Neural progenitor cell (in vitro differentiated cells): ENCODE data around the gene OR4M1. TPM values are rescaled to one million over a fixed set of nuclear protein-coding genes. Genes with fewer than 3 reads are reported as not detected.
"Not testable (repeated sequence)": the region's sequence is repeated elsewhere in the genome, so short reads cannot be mapped to it uniquely, and the experiment has no call there.

Experiments
- DNase-seq: peaks from one replicate; pipeline ENCODE4 v3.0.0-alpha.2; 2016; ENCODE audit warnings: low spot score
- H2AFZ ChIP-seq: fragments of 200-600 bp; sonication (generic); replicated peaks from 2 replicates; pipeline ENCODE4 v1.6.1; 2016; ENCODE audit warnings: antibody characterized with exemption
- H3F3A ChIP-seq: fragments of 200-600 bp; sonication (generic); 2 replicates; pipeline ENCODE4 v1.6.1; 2016; ENCODE audit warnings: antibody characterized with exemption, low read depth
- H3K27ac ChIP-seq: fragments of 200-600 bp; sonication (generic); 2 replicates; pipeline ENCODE4 v1.5.1; 2016; ENCODE audit warnings: mild to moderate bottlenecking
- H3K27me3 ChIP-seq: fragments of 200-600 bp; sonication (generic); 2 replicates; pipeline ENCODE4 v1.6.1; 2016; ENCODE audit warnings: mild to moderate bottlenecking, moderate library complexity
- H3K36me3 ChIP-seq: fragments of 200-600 bp; sonication (generic); 2 replicates; pipeline ENCODE4 v1.5.1; 2016
- H3K4me1 ChIP-seq: fragments of 200-600 bp; sonication (generic); 2 replicates; pipeline ENCODE4 v1.6.1; 2016; ENCODE audit warnings: mixed run types
- H3K4me2 ChIP-seq: fragments of 200-600 bp; sonication (generic); 2 replicates; pipeline ENCODE4 v1.6.1; 2016
- H3K4me3 ChIP-seq: fragments of 200-600 bp; sonication (generic); 2 replicates; pipeline ENCODE4 v1.5.1; 2016
- H3K79me2 ChIP-seq: fragments of 200-600 bp; sonication (generic); 2 replicates; pipeline ENCODE4 v1.6.1; 2016; ENCODE audit warnings: low read depth
- H3K9ac ChIP-seq: fragments of 200-600 bp; sonication (generic); 2 replicates; pipeline ENCODE4 v1.6.1; 2016
- H3K9me3 ChIP-seq: fragments of 200-600 bp; sonication (generic); 2 replicates; pipeline ENCODE4 v1.5.1; 2016; ENCODE audit warnings: low read depth
- H4K20me1 ChIP-seq: fragments of 200-600 bp; sonication (generic); 2 replicates; pipeline ENCODE4 v1.6.1; 2016; ENCODE audit warnings: low read depth
- H3K27ac Mint-ChIP-seq: 3 replicates; pipeline ENCODE4 v1.8.0; 2021; ENCODE audit warnings: mixed read lengths
- H3K27me3 Mint-ChIP-seq: 2 replicates; pipeline ENCODE4 v1.8.0; 2022; ENCODE audit warnings: low read depth, mild to moderate bottlenecking, inconsistent platforms, moderate library complexity, mixed read lengths; ENCODE audit not compliant: insufficient read depth
- H3K36me3 Mint-ChIP-seq: 3 replicates; pipeline ENCODE4 v1.8.0; 2021; ENCODE audit warnings: mixed read lengths
- H3K4me1 Mint-ChIP-seq: 3 replicates; pipeline ENCODE4 v1.8.0; 2021; ENCODE audit warnings: mixed read lengths
- H3K4me3 Mint-ChIP-seq: 3 replicates; pipeline ENCODE4 v1.8.0; 2021; ENCODE audit warnings: mild to moderate bottlenecking, moderate library complexity, mixed read lengths
- H3K9me3 Mint-ChIP-seq: 3 replicates; pipeline ENCODE4 v1.8.0; 2020; ENCODE audit warnings: mixed read lengths
- CTCF ChIP-seq: fragments of 200-600 bp; sonication (generic); IDR thresholded peaks from 2 replicates; pipeline ENCODE4 v1.5.1; 2017; ENCODE audit warnings: antibody characterized with exemption, mild to moderate bottlenecking
- EZH2 ChIP-seq: fragments of 200-600 bp; sonication (generic); IDR thresholded peaks from 2 replicates; pipeline ENCODE4 v1.6.1; 2017; ENCODE audit warnings: antibody characterized with exemption, mild to moderate bottlenecking, moderate library complexity
- EZH2phosphoT487 ChIP-seq: fragments of 200-600 bp; sonication (generic); IDR thresholded peaks from 2 replicates; pipeline ENCODE4 v1.6.1; 2017; ENCODE audit warnings: antibody characterized with exemption
- total RNA-seq: library from RNA; depleted of rRNA; stranded (reverse); fragments of >200 nt; gene quantifications from 2 replicates; pipeline ENCODE4 v1.2.3, GENCODE V29; 2015; ENCODE audit warnings: low replicate concordance

OR4M1 gene
- total RNA-seq, 1 donor from 2014 or later, result not detected

GRCh38 chr14:19801118-19801464 lies 27.8 kb downstream of the OR4M1 start:
- Histone ChIP-seq H3K79me2 (no peaks in the 10 kb centered on the region), H3K9ac (no peak overlapping the region), H3K4me3 (no peak overlapping the region), H3K27ac (no peak overlapping the region), H2AFZ (no peak overlapping the region), H3K27me3 (no peaks in the 10 kb centered on the region), H3F3A (no peaks in the 10 kb centered on the region), H3K9me3 (peaks cover 70% of the 10 kb centered on the region), H4K20me1 (no peaks in the 10 kb centered on the region), H3K4me2 (no peak overlapping the region), H3K36me3 (no peaks in the 10 kb centered on the region), H3K4me1 (no peaks in the 10 kb centered on the region)
- Mint-ChIP-seq H3K27ac (no peak overlapping the region), H3K36me3 (no peaks in the 10 kb centered on the region), H3K4me1 (no peaks in the 10 kb centered on the region), H3K9me3 (peaks cover 26% of the 10 kb centered on the region), H3K4me3 (no peak overlapping the region), H3K27me3 (no peaks in the 10 kb centered on the region)
- TF ChIP-seq EZH2phosphoT487 (no peak), CTCF (no peak), EZH2 (no peak)
- no peak for DNase-seq

- not testable (repeated sequence) for H3K27me3 Mint-ChIP-seq, H2AFZ ChIP-seq, H4K20me1 ChIP-seq, H3K4me3 ChIP-seq, H3K4me1 Mint-ChIP-seq, H3K79me2 ChIP-seq, H3K27ac Mint-ChIP-seq, DNase-seq, H3K4me1 ChIP-seq, H3K4me3 Mint-ChIP-seq, H3K4me2 ChIP-seq, H3F3A ChIP-seq, H3K9ac ChIP-seq, H3K36me3 ChIP-seq, H3K27ac ChIP-seq, H3K36me3 Mint-ChIP-seq, H3K27me3 ChIP-seq
- H3K9me3 ChIP-seq, result peaks cover 78% of the 10 kb centered on the region
- peaks cover 33% of the 10 kb centered on the region for H3K9me3 Mint-ChIP-seq
These were observed 30.2 kb downstream of the OR4M1 start, which contains the start of gene OR4N2 for GRCh38 chr14:19803470-19803869. OR4N2 (plus strand) TSS chr14:19803770; CDS start chr14:19827449, 23,679 bp downstream.

GRCh38 chr14:19813171-19813920 lies 40.0 kb downstream of the OR4M1 start:
- H3K79me2 ChIP-seq, H3K4me2 ChIP-seq, H3K36me3 Mint-ChIP-seq, DNase-seq, H3K4me3 ChIP-seq, H4K20me1 ChIP-seq, H3K27ac ChIP-seq, H2AFZ ChIP-seq, H3F3A ChIP-seq, H3K27ac Mint-ChIP-seq, H3K4me3 Mint-ChIP-seq, H3K4me1 ChIP-seq, H3K27me3 Mint-ChIP-seq, H3K4me1 Mint-ChIP-seq, H3K36me3 ChIP-seq, H3K27me3 ChIP-seq, H3K9ac ChIP-seq: not testable (repeated sequence)
- peaks cover 39% of the 10 kb centered on the region for H3K9me3 Mint-ChIP-seq
- peaks cover 76% of the 10 kb centered on the region for H3K9me3 ChIP-seq

GRCh38 chr14:19819879-19820278 lies 46.6 kb downstream of the OR4M1 start:
- H3K9ac ChIP-seq, H3K4me1 Mint-ChIP-seq, H3F3A ChIP-seq, H3K27me3 Mint-ChIP-seq, H3K4me3 Mint-ChIP-seq, H3K4me3 ChIP-seq, H3K79me2 ChIP-seq, H3K4me2 ChIP-seq, H2AFZ ChIP-seq, H3K36me3 ChIP-seq, H3K27me3 ChIP-seq, DNase-seq, H4K20me1 ChIP-seq, H3K36me3 Mint-ChIP-seq, H3K4me1 ChIP-seq, H3K27ac Mint-ChIP-seq, H3K27ac ChIP-seq: not testable (repeated sequence)
- H3K9me3 ChIP-seq, result peaks cover 79% of the 10 kb centered on the region
- peaks cover 24% of the 10 kb centered on the region for H3K9me3 Mint-ChIP-seq

GRCh38 chr14:19821016-19821415 lies 47.7 kb downstream of the OR4M1 start:
- H3K4me1 Mint-ChIP-seq, H3K4me2 ChIP-seq, H3F3A ChIP-seq, H3K36me3 Mint-ChIP-seq, H2AFZ ChIP-seq, H4K20me1 ChIP-seq, H3K27me3 ChIP-seq, H3K9ac ChIP-seq, DNase-seq, H3K4me3 Mint-ChIP-seq, H3K27me3 Mint-ChIP-seq, H3K36me3 ChIP-seq, H3K4me1 ChIP-seq, H3K79me2 ChIP-seq, H3K27ac ChIP-seq, H3K4me3 ChIP-seq, H3K27ac Mint-ChIP-seq: not testable (repeated sequence)
- H3K9me3 Mint-ChIP-seq, result peaks cover 29% of the 10 kb centered on the region
- H3K9me3 ChIP-seq, result peaks cover 77% of the 10 kb centered on the region
